SK-N-SH (cell line): Measurements from ENCODE around the gene TRIOBP. TPM values are rescaled to one million over a fixed set of nuclear protein-coding genes. Genes with fewer than 3 reads are reported as not detected.

Source experiments
- CTCF ChIA-PET: fragments of 300-600, 350-600 bp; formaldehyde crosslinking; extraction: SDS; loops from one replicate; lab custom pipeline; 2021; lab: Yijun Ruan, JAX
- POLR2A ChIA-PET: fragments of 350-600 bp; sonication (Branson Sonifier 250); formaldehyde crosslinking; extraction: SDS; loops from one replicate; lab custom pipeline; 2020; ENCODE audit warnings: antibody characterized with exemption, inconsistent platforms; lab: Yijun Ruan, JAX
- DNase-seq: peaks from one replicate; pipeline ENCODE4 v3.0.0; 2012
- H2AFZ ChIP-seq: fragments of 200-600 bp; sonication (generic); 2 replicates; pipeline ENCODE4 v1.8.1; 2016; ENCODE audit warnings: antibody characterized with exemption, mild to moderate bottlenecking, low read depth
- H3F3A ChIP-seq: fragments of 200-600 bp; sonication (generic); replicated peaks from 2 replicates; pipeline ENCODE3; 2016; ENCODE audit warnings: antibody characterized with exemption, mild to moderate bottlenecking; ENCODE audit not compliant: insufficient read depth
- H3K27ac ChIP-seq, 2 experiments: fragments of 200-500 bp in 1 of 2; fragments of 200-600 bp in 1 of 2; sonication (Bioruptor generic) in 1 of 2; sonication (generic), shearing (Covaris generic) in 1 of 2; 2 replicates each; pipeline versions ENCODE4 v1.5.1 to v1.6.1; 2014 to 2016; ENCODE audit warnings: low read depth in 2 of 2, inconsistent platforms in 1 of 2, low read length in 1 of 2, mild to moderate bottlenecking in 1 of 2, mixed read lengths in 1 of 2
- H3K27me3 ChIP-seq: fragments of 200-600 bp; sonication (generic), shearing (Covaris generic); 2 replicates; pipeline ENCODE4 v1.6.1; 2016; ENCODE audit warnings: mixed run types; ENCODE audit not compliant: insufficient read depth
- H3K36me3 ChIP-seq, 2 experiments: fragments of 200-500 bp in 1 of 2; fragments of 200-600 bp in 1 of 2; sonication (Bioruptor generic) in 1 of 2; sonication (generic) in 1 of 2; replicated peaks in 1 of 2; 2 replicates each; pipeline versions ENCODE3 to v1.5.1; 2014 to 2016; ENCODE audit warnings: low read length in 1 of 2, mild to moderate bottlenecking in 1 of 2; ENCODE audit not compliant: insufficient read depth in 2 of 2, control insufficient read depth in 1 of 2
- H3K4me1 ChIP-seq, 2 experiments: fragments of 200-500 bp in 1 of 2; fragments of 200-600 bp in 1 of 2; sonication (Bioruptor generic) in 1 of 2; sonication (generic), shearing (Covaris generic) in 1 of 2; 2 replicates each; pipeline versions ENCODE4 v1.5.1 to v1.6.1; 2014 to 2016; ENCODE audit warnings: low read depth in 1 of 2, low read length in 1 of 2, mixed run types in 1 of 2; ENCODE audit not compliant: insufficient read depth in 2 of 2, control insufficient read depth in 1 of 2
- H3K4me2 ChIP-seq: fragments of 200-600 bp; sonication (generic), shearing (Covaris generic); 2 replicates; pipeline ENCODE4 v1.6.1; 2017; ENCODE audit warnings: mixed run types
- H3K4me3 ChIP-seq, 2 experiments: fragments of 200-500 bp in 1 of 2; fragments of 200-600 bp in 1 of 2; sonication (Bioruptor generic) in 1 of 2; sonication (generic), shearing (Covaris generic) in 1 of 2; 2 replicates each; pipeline versions ENCODE4 v1.5.1 to v1.8.1; 2014 to 2016; ENCODE audit warnings: low read depth in 2 of 2, inconsistent platforms in 1 of 2, low read length in 1 of 2, mild to moderate bottlenecking in 1 of 2, mixed read lengths in 1 of 2, moderate library complexity in 1 of 2
- H3K79me2 ChIP-seq: fragments of 200-600 bp; sonication (generic); 2 replicates; pipeline ENCODE4 v1.8.1; 2017; ENCODE audit warnings: mild to moderate bottlenecking; ENCODE audit not compliant: insufficient read depth
- H3K9ac ChIP-seq: fragments of 200-600 bp; sonication (generic); 2 replicates; pipeline ENCODE4 v1.6.1; 2017; ENCODE audit warnings: mixed run types
- H3K9me2 ChIP-seq: fragments of 200-600 bp; sonication (generic); 2 replicates; pipeline ENCODE4 v1.6.1; 2017; ENCODE audit warnings: mixed run types
- H3K9me3 ChIP-seq: fragments of 200-600 bp; sonication (generic); 2 replicates; pipeline ENCODE4 v1.6.1; 2017; ENCODE audit warnings: mixed run types, mild to moderate bottlenecking, moderate library complexity
- H4K20me1 ChIP-seq: fragments of 200-600 bp; sonication (generic); 2 replicates; pipeline ENCODE4 v1.6.1; 2017; ENCODE audit warnings: mild to moderate bottlenecking, mixed run types; ENCODE audit not compliant: insufficient read depth
- FOXJ3 ChIP-seq: sonication (generic); formaldehyde crosslinking; IDR thresholded peaks from 2 replicates; pipeline ENCODE4 v1.5.1; 2020; ENCODE audit warnings: mild to moderate bottlenecking, missing genetic modification reagents
- FOXM1 ChIP-seq: IDR thresholded peaks from 2 replicates; pipeline ENCODE4 v1.4.0; 2012; ENCODE audit warnings: low read depth, mild to moderate bottlenecking
- GATA2 ChIP-seq: sonication (generic); formaldehyde crosslinking; IDR thresholded peaks from 2 replicates; pipeline ENCODE4 v1.5.0; 2020; ENCODE audit warnings: mild to moderate bottlenecking, missing genetic modification reagents
- NFIC ChIP-seq: IDR thresholded peaks from 2 replicates; pipeline ENCODE4 v1.4.0; 2012; ENCODE audit warnings: borderline replicate concordance
- POLR2AphosphoS5 ChIP-seq: IDR thresholded peaks from 2 replicates; pipeline ENCODE4 v1.6.1; 2012; ENCODE audit warnings: low read depth, low read length
- RXRA ChIP-seq: IDR thresholded peaks from 2 replicates; pipeline ENCODE4 v1.4.0; 2012; ENCODE audit warnings: low read depth, mild to moderate bottlenecking, borderline replicate concordance
- TCF12 ChIP-seq: IDR thresholded peaks from 2 replicates; pipeline ENCODE4 v1.4.0; 2012
- TEAD4 ChIP-seq: IDR thresholded peaks from 2 replicates; pipeline ENCODE4 v1.4.0; 2012; ENCODE audit warnings: mild to moderate bottlenecking, borderline replicate concordance; ENCODE audit not compliant: insufficient read depth
- USF2 ChIP-seq: fragments of 150-350 bp; IDR thresholded peaks from 2 replicates; pipeline ENCODE4 v1.6.1; 2017; ENCODE audit warnings: antibody characterized with exemption, low read length, low read depth, borderline replicate concordance
- ZBTB33 ChIP-seq: IDR thresholded peaks from 2 replicates; pipeline ENCODE4 v1.4.0; 2012; ENCODE audit warnings: low read depth, borderline replicate concordance
- WGBS: methylation state at CpG from one replicate; pipeline ENCODE4 v1.1.6; 2017; ENCODE audit warnings: low lambda C conversion rate; 5-methylcytosine and 5-hydroxymethylcytosine counted together
- polyA plus RNA-seq, 3 experiments: library from polyadenylated mRNA; depleted of rRNA; stranded (reverse); fragments of >200 nt; gene quantifications; 2 replicates each; pipeline ENCODE4 v1.2.3, GENCODE V29; 2012
- TF ChIP-seq, protein P1 (sequence below): IDR thresholded peaks from 2 replicates; pipeline ENCODE4; 2012
- TF ChIP-seq, protein P2 (sequence below): IDR thresholded peaks from 2 replicates; pipeline ENCODE4 v1.4.0; 2012; ENCODE audit warnings: low read depth

TRIOBP gene
- polyA plus RNA-seq, 1 of the 3 experiments (the other 2 are of a cell fraction) = 43.6 TPM

DNA sequence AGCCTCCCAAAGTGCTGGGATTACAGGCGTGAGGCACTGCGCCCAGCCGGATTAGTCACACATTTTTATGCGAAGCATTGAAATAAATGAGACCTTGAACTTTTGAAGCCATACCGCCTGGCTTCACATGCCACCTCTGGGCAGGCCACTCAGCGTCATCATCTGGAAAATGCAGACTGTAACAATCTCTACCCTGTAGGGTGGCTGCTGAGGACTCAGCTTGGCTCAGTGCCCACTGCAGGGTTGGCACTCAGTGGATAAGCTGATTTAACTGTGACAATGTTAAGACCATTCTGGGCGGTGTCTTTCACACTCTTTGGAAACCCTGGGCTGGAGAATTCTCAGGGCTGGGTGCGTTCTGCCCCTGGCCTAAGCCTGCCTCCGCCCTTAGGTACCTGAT is 48.9 kb upstream of the TRIOBP start (continued):
- TF ChIP-seq, protein P1, sequence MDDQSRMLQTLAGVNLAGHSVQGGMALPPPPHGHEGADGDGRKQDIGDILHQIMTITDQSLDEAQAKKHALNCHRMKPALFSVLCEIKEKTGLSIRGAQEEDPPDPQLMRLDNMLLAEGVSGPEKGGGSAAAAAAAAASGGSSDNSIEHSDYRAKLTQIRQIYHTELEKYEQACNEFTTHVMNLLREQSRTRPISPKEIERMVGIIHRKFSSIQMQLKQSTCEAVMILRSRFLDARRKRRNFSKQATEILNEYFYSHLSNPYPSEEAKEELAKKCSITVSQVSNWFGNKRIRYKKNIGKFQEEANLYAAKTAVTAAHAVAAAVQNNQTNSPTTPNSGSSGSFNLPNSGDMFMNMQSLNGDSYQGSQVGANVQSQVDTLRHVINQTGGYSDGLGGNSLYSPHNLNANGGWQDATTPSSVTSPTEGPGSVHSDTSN = no peak
- TF ChIP-seq NFIC = no peak

DNA sequence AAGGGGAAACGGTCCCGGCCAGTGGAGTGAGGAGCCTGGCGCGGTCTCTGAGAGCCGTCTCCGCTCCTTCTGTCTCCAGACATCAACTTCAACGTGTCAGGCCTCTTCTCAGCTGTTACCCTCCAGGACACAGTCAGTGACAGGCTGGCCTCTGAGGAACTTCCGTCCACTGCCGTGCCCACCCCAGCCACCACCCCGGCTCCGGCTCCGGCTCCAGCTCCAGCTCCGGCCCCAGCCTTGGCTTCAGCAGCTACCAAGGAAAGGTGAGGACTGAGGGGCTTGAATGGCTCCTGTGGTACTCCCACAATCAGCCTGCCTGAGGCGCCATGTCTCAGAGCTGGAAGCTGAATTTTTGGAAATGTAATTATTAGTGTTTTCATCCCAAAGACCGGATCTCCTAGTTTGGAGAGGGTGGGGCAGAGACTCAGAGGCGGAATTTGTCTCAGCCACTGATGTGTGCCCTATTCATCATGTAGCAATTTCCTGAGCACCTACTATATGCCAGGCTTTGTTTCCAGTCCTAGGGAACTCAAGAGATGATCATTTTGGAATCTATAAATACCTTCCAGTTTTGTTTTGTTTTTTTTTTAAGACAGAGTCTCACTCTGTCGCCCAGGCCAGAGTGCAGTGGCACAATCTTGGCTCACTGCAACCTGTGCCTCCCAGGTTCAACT is 46.2 kb upstream of the TRIOBP start:
- H3K9me3 ChIP-seq = no peaks in the 10 kb centered on the region
- CTCF ChIA-PET = interaction anchor here (34.3 to 44.3 kb wide), 2 partner anchors 17 to 19 kb away, joined by 898 read pairs; partner anchors contain the start of genes LGALS1, NOL12, PDXP and SH3BP1
- no peak overlapping the region for H3K4me2 ChIP-seq

DNA sequence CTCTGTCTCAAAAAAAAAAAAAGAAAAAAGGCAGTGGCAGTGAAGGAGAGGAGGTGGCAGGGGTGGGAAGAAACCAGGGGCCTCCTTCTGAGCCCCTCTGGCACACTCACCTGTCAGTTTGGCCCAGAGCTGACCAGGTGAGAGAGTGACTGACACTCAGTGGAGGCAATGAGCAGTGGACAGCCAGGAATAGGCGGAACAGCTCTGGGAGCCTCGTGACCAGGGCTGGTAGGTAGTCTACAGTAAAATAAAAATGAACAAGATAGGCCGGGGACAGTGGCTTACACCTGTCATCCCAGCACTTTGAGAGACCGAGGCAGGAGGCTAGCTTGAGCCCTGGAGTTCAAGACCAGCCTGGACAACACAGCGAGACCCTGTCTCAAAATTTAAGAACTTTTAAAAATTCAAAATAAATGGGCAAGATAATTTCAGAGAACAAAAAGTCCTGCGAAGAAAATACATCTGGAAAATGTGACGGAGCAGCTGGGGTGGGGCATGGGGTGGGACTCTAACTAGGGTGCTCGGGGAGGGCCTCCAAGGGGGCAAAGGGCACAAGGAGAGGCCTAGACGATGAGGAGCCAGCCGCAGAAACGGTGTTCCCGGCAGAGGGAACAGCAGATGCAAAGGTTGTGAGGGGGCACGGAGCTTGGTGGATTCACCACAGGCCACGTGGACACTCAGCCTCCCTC is 42.1 kb upstream of the TRIOBP start:
- no peak overlapping the region for H3K4me3 ChIP-seq
- no peaks in the 10 kb centered on the region for H3K9me3 ChIP-seq
- TF ChIP-seq TEAD4 (no peak), GATA2 (CRISPR knock-in tag) (no peak), NFIC (no peak), TCF12 (no peak), ZBTB33 (no peak), FOXM1 (no peak), FOXJ3 (no peak), POLR2AphosphoS5 (no peak), RXRA (no peak)
- TF ChIP-seq, protein P2, sequence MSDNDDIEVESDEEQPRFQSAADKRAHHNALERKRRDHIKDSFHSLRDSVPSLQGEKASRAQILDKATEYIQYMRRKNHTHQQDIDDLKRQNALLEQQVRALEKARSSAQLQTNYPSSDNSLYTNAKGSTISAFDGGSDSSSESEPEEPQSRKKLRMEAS = no peak
- TF ChIP-seq, protein P1 = no peak
- H4K20me1 ChIP-seq = 0 out of 2 replicates have a peak, but pooled peaks cover 4% of the 10 kb centered on the region
- peaks cover 3 to 7% of the 10 kb centered on the region in 2 experiments for H3K36me3 ChIP-seq
- no peaks in the 10 kb centered on the region for H3K27me3 ChIP-seq
- no peak overlapping the region for H3K27ac ChIP-seq
- H2AFZ ChIP-seq = no peak overlapping the region
- no peak for DNase-seq
- H3K79me2 ChIP-seq = peaks cover 7% of the 10 kb centered on the region
- H3F3A ChIP-seq = peaks cover 10% of the 10 kb centered on the region
- 84% methylated on average over 13 of the region's 14 CpGs for WGBS
- CTCF ChIA-PET = interaction anchor here (3.5 to 44.3 kb wide), 2 partner anchors 21 to 27 kb away, joined by 11 to 898 read pairs; partner anchors contain the start of gene SH3BP1
- H3K9ac ChIP-seq = no peak overlapping the region
- POLR2A ChIA-PET = no interaction called here
- H3K9me2 ChIP-seq = no peaks in the 10 kb centered on the region
- H3K4me1 ChIP-seq = peaks cover 4 to 13% of the 10 kb centered on the region in 2 experiments; a peak in 1 of 4 replicates
- H3K4me2 ChIP-seq = no peak overlapping the region

More for the DNA sequence above, 46.2 kb upstream of the TRIOBP start:
- Histone ChIP-seq H3K27ac (no peak overlapping the region), H3K4me3 (no peak overlapping the region), H3K9me2 (no peaks in the 10 kb centered on the region), H4K20me1 (no peaks in the 10 kb centered on the region), H3K4me1 (no peaks in the 10 kb centered on the region), H3F3A (no peaks in the 10 kb centered on the region), H3K79me2 (no peaks in the 10 kb centered on the region), H3K27me3 (no peaks in the 10 kb centered on the region), H2AFZ (no peak overlapping the region), H3K36me3 (peaks cover 3 to 12% of the 10 kb centered on the region in 2 experiments), H3K9ac (no peak overlapping the region)
- 96% methylated on average over 16 of the region's 17 CpGs for WGBS
- TF ChIP-seq GATA2 (CRISPR knock-in tag) (no peak), USF2 (no peak)
- no peak for DNase-seq
- POLR2A ChIA-PET = no interaction called here
